Stimulated activated CD4-positive, alpha-beta T cell treated with anti-CD3 and anti-CD28 coated beads, Interleukin-15, amount 100 ng/mL, for 24 hours (primary cell): Measurements from ENCODE around the gene LRRC36.

ENCODE experiments used
- DNase-seq: peaks from one replicate; pipeline ENCODE4 v3.0.0-alpha.2; 2020

LRRC36 gene

GRCh38 chr16:67326472-67327309, at the start of gene LRRC36, which contains the start of gene KCTD19:
LRRC36 (plus strand) TSS chr16:67326815; CDS start chr16:67326863, 48 bp downstream.
KCTD19 (minus strand) TSS chr16:67326741; CDS start chr16:67326707, 34 bp downstream.
- peak; percentile 79 for DNase-seq

- peak; percentile 62 for DNase-seq
Observed at GRCh38 chr16:67277294-67277998, 49.2 kb upstream of the LRRC36 start.

GRCh38 chr16:67277999-67278772, 48.4 kb upstream of the LRRC36 start:
- DNase-seq = no peak

GRCh38 chr16:67278773-67279295, 47.8 kb upstream of the LRRC36 start:
- peak; percentile 74 for DNase-seq

- peak; percentile 89 for DNase-seq
Observed at GRCh38 chr16:67279296-67280089, 47.1 kb upstream of the LRRC36 start, which contains the start of gene PLEKHG4. PLEKHG4 (plus strand) TSS chr16:67279532; CDS start chr16:67280045, 513 bp downstream.

GRCh38 chr16:67280090-67281015, 46.3 kb upstream of the LRRC36 start:
- no peak for DNase-seq

- no peak for DNase-seq
Observed at GRCh38 chr16:67281536-67282446, 44.8 kb upstream of the LRRC36 start.

GRCh38 chr16:67282447-67282805, 44.2 kb upstream of the LRRC36 start:
- DNase-seq = no peak

- DNase-seq = no peak
Observed at GRCh38 chr16:67283039-67283825, 43.4 kb upstream of the LRRC36 start.

- DNase-seq = no peak
Observed at GRCh38 chr16:67283826-67284555, 42.6 kb upstream of the LRRC36 start.

- DNase-seq = no peak
Observed at GRCh38 chr16:67284699-67285646, 41.6 kb upstream of the LRRC36 start.

- DNase-seq = no peak
Observed at GRCh38 chr16:67286441-67287235, 40.0 kb upstream of the LRRC36 start.

- no peak for DNase-seq
Observed at GRCh38 chr16:67287960-67288359, 38.7 kb upstream of the LRRC36 start.

GRCh38 chr16:67291461-67291860, 35.2 kb upstream of the LRRC36 start:
- DNase-seq = no peak

GRCh38 chr16:67294171-67294757, 32.4 kb upstream of the LRRC36 start:
- DNase-seq = no peak

- DNase-seq = no peak
Observed at GRCh38 chr16:67294938-67295361, 31.7 kb upstream of the LRRC36 start.
